ENCODE measurements around the gene HOXD8. TPM values are rescaled to one million over a fixed set of nuclear protein-coding genes. Genes with fewer than 3 reads are reported as not detected.

Gene HOXD8
- total RNA-seq, 4 donors from 2014 or later, result 7.8 to 23.5 (median 13.4) TPM

DNA sequence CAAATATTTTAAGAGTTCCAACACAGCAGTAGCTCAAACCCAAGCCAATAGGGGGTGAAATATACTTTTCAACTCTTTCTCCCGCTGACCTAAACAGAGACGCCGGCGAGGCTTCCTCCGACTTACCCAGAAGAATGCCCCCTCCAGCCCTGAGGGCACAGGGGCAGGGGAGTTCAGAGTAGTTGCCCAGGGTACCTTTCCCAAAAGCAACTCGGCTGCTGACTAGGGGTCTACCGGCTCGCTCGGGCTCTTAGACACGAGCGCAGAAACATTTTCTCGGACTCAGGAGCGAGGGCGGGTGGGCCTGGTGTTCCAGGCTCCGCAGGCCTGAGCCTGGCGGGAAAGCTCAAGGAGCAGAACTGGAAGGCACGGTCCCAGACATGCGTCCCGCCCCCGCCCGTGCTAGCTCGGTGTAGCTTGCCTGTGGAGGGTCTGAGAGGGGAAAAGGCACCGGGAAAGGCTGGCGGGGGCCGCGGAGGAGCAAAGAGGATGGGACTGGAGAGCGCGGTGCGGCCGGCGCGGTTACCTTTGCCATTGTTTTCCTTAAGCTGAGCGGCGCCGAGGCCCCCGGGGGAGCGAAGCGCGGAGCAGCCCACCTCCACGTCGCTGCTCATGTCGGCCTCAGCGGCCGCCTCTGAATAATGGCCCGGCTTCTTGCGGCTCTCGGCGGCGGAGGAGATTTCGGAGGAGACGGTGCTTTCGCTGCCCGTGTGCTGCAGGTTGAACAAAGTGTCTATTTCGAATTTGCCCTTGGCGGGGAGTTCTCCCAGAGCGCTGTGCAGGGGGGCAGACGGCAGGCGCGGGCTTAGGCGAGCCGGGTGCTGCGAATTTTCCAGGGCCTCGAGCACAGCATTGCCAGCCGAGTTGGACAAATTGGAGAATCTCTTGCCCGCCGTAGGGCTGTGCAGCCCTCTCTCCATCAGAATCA, 46.4 kb upstream of the HOXD8 start:
- H3K4me1 ChIP-seq, result peaks cover 8 to 53% (median 38%) of the 10 kb centered on the region in 4 donors
- intact Hi-C loops (cut with DNase I; ENCODE audit: low total_unique reads), result loop anchor here (10.0 kb wide), 2 partner anchors 498 to 828 kb away; no protein-coding TSS in a partner anchor

GRCh38 chr2:176083796-176084261, 45.7 kb upstream of the HOXD8 start, which contains the start of gene EVX2:
TSS of gene EVX2 (minus strand) at chr2:176083962. CDS start at chr2:176083776, 186 bp downstream.
- H3K27ac ChIP-seq, result no peak within 1 kb of the TSS
- WGBS, 2 donors (ENCODE audit: low coverage in 1 of 2), result 28 to 35% methylated on average over 5 to 27 of the region's 27 CpGs
- no peaks in the 10 kb centered on the region for H3K36me3 ChIP-seq
- DNase-seq, result no peak
- H3K27me3 ChIP-seq, result peaks cover 99% of the 10 kb centered on the region
- no peaks in the 10 kb centered on the region for H3K9me3 ChIP-seq
- no peak within 1 kb of the TSS for H3K4me3 ChIP-seq
- peaks cover 8 to 59% (median 41%) of the 10 kb centered on the region in 4 donors for H3K4me1 ChIP-seq
- in situ Hi-C loops (cut with MboI; ENCODE audit: low pct_ligation_motif_present in 1 of 4, low pct_unique_long_range_greater_than_20kb in 1 of 4, low sequenced_read_pairs in 3 of 4), result loop anchor here in 2 of 4 donors (25.0 kb wide), 2 partner anchors 397 to 722 kb away; no protein-coding TSS in a partner anchor
- TF ChIP-seq EP300 (IDR thresholded peaks at IDR 0.05; ENCODE audit: low read depth) (no peak), POLR2AphosphoS5 (IDR thresholded peaks at IDR 0.05) (no peak), POLR2A (IDR thresholded peaks at IDR 0.05) (no peak), CTCF (IDR thresholded peaks at IDR 0.05) (no peak)
- intact Hi-C loops (cut with DNase I; ENCODE audit: low total_unique reads), result loop anchor here (10.0 kb wide), 2 partner anchors 499 to 829 kb away; no protein-coding TSS in a partner anchor

More for the DNA sequence above, 46.4 kb upstream of the HOXD8 start:
- Histone ChIP-seq H3K9me3 (no peaks in the 10 kb centered on the region), H3K27ac (no peak overlapping the region), H3K4me3 (no peak overlapping the region), H3K36me3 (no peaks in the 10 kb centered on the region), H3K27me3 (peaks cover 99% of the 10 kb centered on the region)
- TF ChIP-seq CTCF (IDR thresholded peaks at IDR 0.05) (no peak), POLR2A (IDR thresholded peaks at IDR 0.05) (no peak), EP300 (IDR thresholded peaks at IDR 0.05; ENCODE audit: low read depth) (no peak), POLR2AphosphoS5 (IDR thresholded peaks at IDR 0.05) (no peak)
- no peak for DNase-seq
- in situ Hi-C loops (cut with MboI; ENCODE audit: low pct_ligation_motif_present in 1 of 4, low pct_unique_long_range_greater_than_20kb in 1 of 4, low sequenced_read_pairs in 3 of 4), result loop anchor here in 2 of 4 donors (25.0 kb wide), 2 partner anchors 396 to 721 kb away; no protein-coding TSS in a partner anchor
- 17% methylated on average over 66 of the region's 66 CpGs; no CpG with 5 or more reads in 1 of the 2 donors for WGBS, 2 donors (ENCODE audit: low coverage in 1 of 2)

DNA sequence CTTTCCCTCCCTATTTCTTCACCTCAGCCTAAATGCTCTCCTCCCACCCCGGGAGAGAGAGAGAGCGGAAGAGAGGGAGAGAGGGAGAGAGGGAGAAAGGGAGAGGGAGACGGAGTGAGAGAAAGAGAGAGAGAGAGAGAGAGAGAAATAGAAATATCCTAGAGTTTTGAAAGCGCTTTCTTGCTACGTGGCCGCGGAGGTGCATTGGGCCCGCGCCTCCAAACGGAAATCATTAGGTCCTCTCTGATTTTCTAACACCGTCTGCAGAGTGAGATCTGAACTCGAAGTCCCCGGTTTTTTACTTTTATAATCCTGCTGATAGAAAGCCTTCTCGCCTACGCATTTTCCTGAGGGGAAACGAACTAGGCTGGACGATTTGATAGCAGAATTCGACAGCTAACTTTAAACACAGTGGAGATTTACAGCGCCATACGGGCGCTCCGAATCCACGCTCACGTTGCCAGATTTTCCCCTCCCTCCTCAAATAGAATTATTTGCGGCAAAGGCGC, 44.8 kb upstream of the HOXD8 start:
- no peak overlapping the region for H3K4me3 ChIP-seq
- no peak for DNase-seq
- H3K9me3 ChIP-seq, result no peaks in the 10 kb centered on the region
- no peaks in the 10 kb centered on the region for H3K36me3 ChIP-seq
- in situ Hi-C loops (cut with MboI; ENCODE audit: low pct_ligation_motif_present in 1 of 4, low pct_unique_long_range_greater_than_20kb in 1 of 4, low sequenced_read_pairs in 3 of 4), result loop anchor here in 2 of 4 donors (25.0 kb wide), 2 partner anchors 397 to 722 kb away; no protein-coding TSS in a partner anchor
- H3K4me1 ChIP-seq, result peaks cover 4 to 53% (median 34%) of the 10 kb centered on the region in 4 donors
- WGBS, 2 donors (ENCODE audit: low coverage in 1 of 2), result 7 to 11% methylated on average over 16 to 26 of the region's 26 CpGs
- H3K27me3 ChIP-seq, result peaks cover 99% of the 10 kb centered on the region
- H3K27ac ChIP-seq, result no peak overlapping the region
- intact Hi-C loops (cut with DNase I; ENCODE audit: low total_unique reads), result loop anchor here (5.0 to 10.0 kb wide), 3 partner anchors 397 to 830 kb away; no protein-coding TSS in a partner anchor
- no peak for TF ChIP-seq CTCF (IDR thresholded peaks at IDR 0.05)
- no peak for TF ChIP-seq EP300 (IDR thresholded peaks at IDR 0.05; ENCODE audit: low read depth)
- no peak for TF ChIP-seq POLR2AphosphoS5 (IDR thresholded peaks at IDR 0.05)
- TF ChIP-seq POLR2A (IDR thresholded peaks at IDR 0.05), result no peak
